Uterus (tissue), 4 donors: ENCODE data around the gene ABCB8. TPM values are rescaled to one million over a fixed set of nuclear protein-coding genes. Genes with fewer than 3 reads are reported as not detected.

ENCODE experiments used
- DNase-seq, 2 donors: peaks; one replicate each; pipeline ENCODE4 v3.0.0-alpha.2; 2019 to 2020
- H3K27ac ChIP-seq, 2 donors: fragments of 200-600 bp; sonication (generic); 1 replicate in 1 of 2; 2 replicates in 1 of 2; pipeline ENCODE4 v1.5.1; 2016 to 2018
- H3K27me3 ChIP-seq, 2 donors: fragments of 200-600 bp; sonication (generic); one replicate each; pipeline ENCODE4 v1.5.1; 2018 to 2019; ENCODE audit warnings: control low read depth in 1 of 2
- H3K36me3 ChIP-seq, 2 donors: fragments of 200-600 bp; sonication (generic); one replicate each; pipeline ENCODE4 v1.5.1; 2019; ENCODE audit warnings: control low read depth in 1 of 2
- H3K4me1 ChIP-seq, 2 donors: fragments of 200-600 bp; sonication (generic); one replicate each; pipeline ENCODE4 v1.5.1; 2018 to 2019; ENCODE audit warnings: control low read depth in 1 of 2
- H3K4me3 ChIP-seq, 2 donors: fragments of 200-600 bp; sonication (generic); 1 replicate in 1 of 2; 2 replicates in 1 of 2; pipeline ENCODE4 v1.5.1; 2018 to 2019; ENCODE audit warnings: mild to moderate bottlenecking in 1 of 2
- H3K9me3 ChIP-seq, 2 donors: fragments of 200-600 bp; sonication (generic); one replicate each; pipeline ENCODE4 v1.5.1; 2019; ENCODE audit warnings: control low read depth in 1 of 2
- CTCF ChIP-seq, 4 experiments: fragments of 200-600 bp in 2 of 4; fragments of 450-650 bp in 2 of 4; sonication (generic) in 2 of 4; IDR thresholded peaks; one replicate each; pipeline ENCODE4 v1.5.1; 2016 to 2019; ENCODE audit warnings: antibody characterized with exemption in 4 of 4, mild to moderate bottlenecking in 2 of 4, moderate library complexity in 1 of 4
- POLR2A ChIP-seq, 2 donors: fragments of 450-650 bp; IDR thresholded peaks; one replicate each; pipeline ENCODE4 v1.6.1; 2016; ENCODE audit warnings: antibody characterized with exemption in 2 of 2, mild to moderate bottlenecking in 1 of 2, moderate library complexity in 1 of 2
- intact Hi-C: fragments of 100-400 bp; cut with DNase I; formaldehyde crosslinking; loops from one replicate; pipeline ENCODE4 v1.15.1; 2023; ENCODE audit warnings: low total_unique reads
- total RNA-seq, 4 donors: library from RNA; depleted of rRNA in 3 of 4; stranded (reverse); fragments of >200 nt in 3 of 4; gene quantifications; one replicate each; pipeline versions ENCODE4 v1.1.0 to v1.2.4, GENCODE V29; 2014 to 2023
- donor health status: DM: yes; HTN: yes; CAD: no.

The ABCB8 gene
- total RNA-seq, 4 donors from 2014 or later, result 18.7 to 54.3 (median 26.0) TPM

DNA sequence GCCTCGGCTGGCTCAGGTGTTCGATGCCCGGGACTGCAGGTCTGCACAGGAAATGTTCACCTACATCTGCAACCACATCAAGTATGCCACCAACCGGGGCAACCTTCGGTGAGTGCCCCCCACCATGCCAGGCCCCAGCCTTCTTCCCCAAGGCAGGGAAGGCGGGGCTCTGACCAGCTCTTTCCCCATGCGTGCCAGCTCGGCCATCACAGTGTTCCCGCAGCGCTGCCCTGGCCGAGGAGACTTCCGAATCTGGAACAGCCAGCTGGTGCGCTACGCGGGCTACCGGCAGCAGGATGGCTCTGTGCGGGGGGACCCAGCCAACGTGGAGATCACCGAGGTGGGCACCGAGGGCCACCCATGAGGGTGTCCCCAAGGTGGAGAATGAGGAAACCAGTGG lies 29.9 kb upstream of the ABCB8 start:
- no peak overlapping the region for H3K27ac ChIP-seq
- no peaks in the 10 kb centered on the region for H3K27me3 ChIP-seq
- H3K9me3 ChIP-seq, result no peaks in the 10 kb centered on the region
- DNase-seq, result no peak
- intact Hi-C loops, result no loop called here
- H3K36me3 ChIP-seq, result no peaks in the 10 kb centered on the region
- no peak for TF ChIP-seq POLR2A (IDR thresholded peaks at IDR 0.05)
- TF ChIP-seq CTCF (IDR thresholded peaks at IDR 0.05), result no peak
- no peaks in the 10 kb centered on the region for H3K4me1 ChIP-seq
- no peak overlapping the region for H3K4me3 ChIP-seq

DNA sequence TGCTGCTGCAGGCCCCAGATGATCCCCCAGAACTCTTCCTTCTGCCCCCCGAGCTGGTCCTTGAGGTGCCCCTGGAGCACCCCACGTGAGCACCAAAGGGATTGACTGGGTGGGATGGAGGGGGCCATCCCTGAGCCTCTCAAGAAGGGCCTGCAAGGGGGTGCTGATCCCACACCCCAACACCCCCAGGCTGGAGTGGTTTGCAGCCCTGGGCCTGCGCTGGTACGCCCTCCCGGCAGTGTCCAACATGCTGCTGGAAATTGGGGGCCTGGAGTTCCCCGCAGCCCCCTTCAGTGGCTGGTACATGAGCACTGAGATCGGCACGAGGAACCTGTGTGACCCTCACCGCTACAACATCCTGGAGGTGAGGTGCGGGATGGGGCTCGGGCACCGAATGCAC lies 29.2 kb upstream of the ABCB8 start:
- Histone ChIP-seq H3K27me3 (no peaks in the 10 kb centered on the region), H3K9me3 (no peaks in the 10 kb centered on the region)
- no peak for TF ChIP-seq POLR2A (IDR thresholded peaks at IDR 0.05)
- no peak for TF ChIP-seq CTCF (IDR thresholded peaks at IDR 0.05)

DNA sequence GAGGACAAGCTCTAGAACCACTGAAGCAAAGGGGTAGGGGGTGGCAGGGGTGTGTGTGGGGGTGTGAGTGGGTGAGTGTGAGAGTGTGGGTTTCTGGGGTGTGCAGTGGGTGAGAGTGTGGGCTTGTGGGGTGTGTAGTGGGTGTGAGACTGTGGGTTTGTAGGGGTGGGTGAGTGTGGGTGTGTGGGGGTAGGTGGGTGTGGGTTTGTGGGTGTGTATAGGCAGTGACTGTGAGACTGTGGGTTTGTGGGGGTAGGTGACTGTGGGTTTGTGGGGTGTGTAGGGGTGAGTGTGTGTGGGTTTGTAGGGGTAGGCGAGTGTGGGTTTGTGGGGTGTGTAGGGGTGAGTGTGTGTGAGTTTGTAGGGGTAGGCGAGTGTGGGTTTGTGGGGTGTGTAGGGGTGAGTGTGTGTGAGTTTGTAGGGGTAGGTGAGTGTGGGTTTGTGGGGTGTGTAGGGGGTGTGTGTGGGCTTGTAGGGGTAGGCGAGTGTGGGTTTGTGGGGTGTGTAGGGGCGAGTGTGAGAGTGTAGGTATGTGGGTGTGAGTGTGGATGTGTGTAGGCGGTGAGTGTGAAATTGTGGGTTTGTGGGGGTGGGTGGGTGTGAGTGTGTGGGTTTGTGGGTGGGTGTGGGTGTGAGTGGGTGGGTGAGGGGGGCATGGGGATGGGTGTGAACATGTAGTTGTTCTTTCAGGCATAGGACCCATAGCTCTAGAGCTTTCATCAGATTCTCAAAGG lies 28.6 kb upstream of the ABCB8 start:
- TF ChIP-seq CTCF (IDR thresholded peaks at IDR 0.05) (no peak), POLR2A (IDR thresholded peaks at IDR 0.05) (no peak)
- Histone ChIP-seq H3K9me3 (no peaks in the 10 kb centered on the region), H3K27me3 (no peaks in the 10 kb centered on the region), H3K4me3 (no peak overlapping the region), H3K4me1 (no peaks in the 10 kb centered on the region), H3K36me3 (no peaks in the 10 kb centered on the region), H3K27ac (no peak overlapping the region)
- DNase-seq, result no peak
- intact Hi-C loops, result no loop called here

More for the DNA sequence above, 29.2 kb upstream of the ABCB8 start:
- no peaks in the 10 kb centered on the region for H3K36me3 ChIP-seq
- no peak for DNase-seq
- no peak overlapping the region for H3K27ac ChIP-seq
- H3K4me3 ChIP-seq, result no peak overlapping the region
- H3K4me1 ChIP-seq, result no peaks in the 10 kb centered on the region
- intact Hi-C loops, result no loop called here

GRCh38 chr7:151000897-151001495 lies 27.3 kb upstream of the ABCB8 start:
- Histone ChIP-seq H3K9me3 (no peaks in the 10 kb centered on the region), H3K4me1 (no peaks in the 10 kb centered on the region), H3K36me3 (no peaks in the 10 kb centered on the region), H3K27me3 (no peaks in the 10 kb centered on the region), H3K4me3 (no peak overlapping the region), H3K27ac (no peak overlapping the region)
- no peak for DNase-seq
- intact Hi-C loops, result no loop called here
- no peak for TF ChIP-seq POLR2A (IDR thresholded peaks at IDR 0.05)

DNA sequence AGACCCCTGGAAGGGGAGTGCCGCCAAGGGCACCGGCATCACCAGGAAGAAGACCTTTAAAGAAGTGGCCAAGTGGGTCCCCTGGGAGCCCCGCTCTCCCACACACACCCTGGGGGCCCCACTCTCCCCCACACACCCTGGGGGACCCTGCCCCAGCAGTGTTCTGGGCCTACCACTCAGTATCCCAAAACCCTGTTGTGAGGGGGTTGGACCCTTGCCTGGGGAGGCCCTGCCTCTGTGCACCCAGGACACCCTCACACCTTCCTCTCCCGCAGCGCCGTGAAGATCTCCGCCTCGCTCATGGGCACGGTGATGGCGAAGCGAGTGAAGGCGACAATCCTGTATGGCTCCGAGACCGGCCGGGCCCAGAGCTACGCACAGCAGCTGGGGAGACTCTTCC lies 26.7 kb upstream of the ABCB8 start:
- no peaks in the 10 kb centered on the region for H3K36me3 ChIP-seq
- no peak overlapping the region for H3K4me3 ChIP-seq
- H3K27ac ChIP-seq, result no peak overlapping the region
- DNase-seq, result no peak
- TF ChIP-seq CTCF (IDR thresholded peaks at IDR 0.05), result no peak
- TF ChIP-seq POLR2A (IDR thresholded peaks at IDR 0.05), result no peak
- H3K27me3 ChIP-seq, result no peaks in the 10 kb centered on the region
- intact Hi-C loops, result no loop called here
- H3K9me3 ChIP-seq, result no peaks in the 10 kb centered on the region
- H3K4me1 ChIP-seq, result no peaks in the 10 kb centered on the region
